ENCODE measurements around the gene DHRSX. TPM values are rescaled to one million over a fixed set of nuclear protein-coding genes. Genes with fewer than 3 reads are reported as not detected.
"Not testable (repeated sequence)": the region's sequence is repeated elsewhere in the genome, so short reads cannot be mapped to it uniquely, and the experiment has no call there.

The DHRSX gene
- total RNA-seq, 4 donors from 2014 or later, result 4.4 to 23.8 (median 11.3) TPM

DNA sequence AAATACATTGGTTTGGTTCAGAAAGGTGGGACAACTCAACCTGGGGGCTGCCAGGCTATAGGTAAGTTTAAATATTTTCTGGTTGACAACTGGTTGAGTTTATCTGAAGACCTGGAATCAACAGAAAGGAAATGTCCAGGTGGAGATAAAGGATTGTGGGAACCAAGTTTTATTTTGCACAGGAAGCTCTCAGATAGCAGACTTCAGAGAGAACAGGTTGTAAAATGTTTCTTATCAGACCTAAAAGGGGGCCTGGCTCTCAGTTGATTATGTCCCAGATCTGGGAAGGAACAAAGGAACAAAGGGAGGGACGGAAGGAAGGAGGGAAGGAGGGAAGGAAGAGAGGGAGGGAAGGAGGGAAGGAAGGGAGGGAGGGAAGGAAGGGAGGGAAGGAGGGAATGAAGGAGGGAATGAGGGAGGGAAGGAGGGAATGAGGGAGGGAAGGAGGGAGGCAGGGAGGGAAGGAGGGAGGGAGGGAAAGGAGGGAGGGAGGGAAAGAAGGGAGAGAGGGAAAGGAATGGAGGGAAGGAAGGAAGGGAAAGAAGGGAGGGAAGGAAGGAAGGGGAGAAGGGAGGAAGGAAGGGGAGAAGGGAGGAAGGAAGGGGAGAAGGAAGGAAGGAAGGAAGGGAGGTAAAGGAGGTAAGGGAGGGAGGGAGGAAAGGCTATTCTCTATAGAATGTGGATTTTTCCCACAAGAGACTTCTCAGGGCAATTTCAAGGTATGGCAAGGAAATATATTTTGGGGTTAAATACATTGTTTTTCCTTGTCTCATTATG lies 186.7 kb downstream of the DHRSX start:
- Histone ChIP-seq H3K4me3 (no peak overlapping the region), H3K36me3 (no peaks in the 10 kb centered on the region), H3K27ac (no peak overlapping the region), H3K9me3 (no peaks in the 10 kb centered on the region), H3K27me3 (no peaks in the 10 kb centered on the region), H3K4me1 (no peaks in the 10 kb centered on the region)
- intact Hi-C loops (cut with DNase I; ENCODE audit: low total_unique reads), result no loop called here
- DNase-seq, result no peak
- TF ChIP-seq POLR2A (IDR thresholded peaks at IDR 0.05), result no peak
- TF ChIP-seq, protein P1, sequence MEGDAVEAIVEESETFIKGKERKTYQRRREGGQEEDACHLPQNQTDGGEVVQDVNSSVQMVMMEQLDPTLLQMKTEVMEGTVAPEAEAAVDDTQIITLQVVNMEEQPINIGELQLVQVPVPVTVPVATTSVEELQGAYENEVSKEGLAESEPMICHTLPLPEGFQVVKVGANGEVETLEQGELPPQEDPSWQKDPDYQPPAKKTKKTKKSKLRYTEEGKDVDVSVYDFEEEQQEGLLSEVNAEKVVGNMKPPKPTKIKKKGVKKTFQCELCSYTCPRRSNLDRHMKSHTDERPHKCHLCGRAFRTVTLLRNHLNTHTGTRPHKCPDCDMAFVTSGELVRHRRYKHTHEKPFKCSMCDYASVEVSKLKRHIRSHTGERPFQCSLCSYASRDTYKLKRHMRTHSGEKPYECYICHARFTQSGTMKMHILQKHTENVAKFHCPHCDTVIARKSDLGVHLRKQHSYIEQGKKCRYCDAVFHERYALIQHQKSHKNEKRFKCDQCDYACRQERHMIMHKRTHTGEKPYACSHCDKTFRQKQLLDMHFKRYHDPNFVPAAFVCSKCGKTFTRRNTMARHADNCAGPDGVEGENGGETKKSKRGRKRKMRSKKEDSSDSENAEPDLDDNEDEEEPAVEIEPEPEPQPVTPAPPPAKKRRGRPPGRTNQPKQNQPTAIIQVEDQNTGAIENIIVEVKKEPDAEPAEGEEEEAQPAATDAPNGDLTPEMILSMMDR (IDR thresholded peaks at IDR 0.05), result no peak

DNA sequence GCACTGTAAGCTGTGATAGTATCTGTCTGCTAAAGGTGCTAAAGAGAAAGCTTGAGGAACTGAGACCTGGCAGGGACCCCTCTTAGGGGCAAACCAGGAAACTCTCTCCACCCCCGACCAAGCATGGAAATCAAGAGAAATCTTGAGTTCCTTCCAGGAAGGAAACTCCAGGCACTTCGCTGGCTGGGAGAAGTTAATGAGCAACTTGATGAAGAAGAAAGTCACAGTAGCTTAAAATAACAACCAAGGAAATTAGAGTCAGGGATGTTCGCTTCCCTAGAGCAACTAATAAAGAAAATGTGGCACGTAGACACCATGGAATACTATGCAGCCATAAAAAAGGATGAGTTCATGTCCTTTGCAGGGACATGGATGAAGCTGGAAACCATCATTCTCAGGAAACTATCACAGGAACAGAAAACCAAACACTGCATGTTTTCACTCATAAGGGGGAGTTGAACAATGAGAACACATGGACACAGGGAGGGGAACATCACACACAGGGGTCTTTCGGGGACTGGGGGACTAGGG lies 188.7 kb downstream of the DHRSX start:
- H3K36me3 ChIP-seq; H3K9me3 ChIP-seq; intact Hi-C loops (cut with DNase I; ENCODE audit: low total_unique reads); H3K4me1 ChIP-seq; H3K27me3 ChIP-seq; H3K27ac ChIP-seq; DNase-seq; H3K4me3 ChIP-seq: not testable (repeated sequence)

DNA sequence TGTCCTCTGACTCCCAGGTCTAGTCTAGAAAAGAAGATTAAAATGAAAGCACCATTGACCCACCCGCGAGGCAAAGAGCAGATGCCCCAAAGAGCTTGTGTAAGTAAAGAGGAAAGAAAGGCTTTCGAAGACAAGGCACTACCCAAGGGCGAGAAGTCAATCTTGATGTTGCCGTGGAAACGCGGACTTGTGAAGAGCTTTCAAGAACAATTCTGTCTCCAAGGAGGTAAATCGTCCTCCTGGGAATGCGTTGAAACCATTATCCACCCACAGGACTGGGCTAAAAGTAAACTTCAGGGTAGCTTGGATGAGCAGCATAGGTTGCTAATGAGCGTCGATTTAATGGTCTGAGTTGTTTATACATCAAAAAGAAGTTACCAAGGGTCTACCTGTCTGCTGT lies 189.3 kb downstream of the DHRSX start:
- intact Hi-C loops (cut with DNase I; ENCODE audit: low total_unique reads), result no loop called here
- Histone ChIP-seq H3K27ac (no peak overlapping the region), H3K27me3 (no peaks in the 10 kb centered on the region), H3K4me1 (no peaks in the 10 kb centered on the region), H3K9me3 (no peaks in the 10 kb centered on the region), H3K4me3 (no peak overlapping the region), H3K36me3 (no peaks in the 10 kb centered on the region)
- no peak for DNase-seq
- TF ChIP-seq, protein P1 (IDR thresholded peaks at IDR 0.05), result no peak
- TF ChIP-seq POLR2A (IDR thresholded peaks at IDR 0.05), result no peak

DNA sequence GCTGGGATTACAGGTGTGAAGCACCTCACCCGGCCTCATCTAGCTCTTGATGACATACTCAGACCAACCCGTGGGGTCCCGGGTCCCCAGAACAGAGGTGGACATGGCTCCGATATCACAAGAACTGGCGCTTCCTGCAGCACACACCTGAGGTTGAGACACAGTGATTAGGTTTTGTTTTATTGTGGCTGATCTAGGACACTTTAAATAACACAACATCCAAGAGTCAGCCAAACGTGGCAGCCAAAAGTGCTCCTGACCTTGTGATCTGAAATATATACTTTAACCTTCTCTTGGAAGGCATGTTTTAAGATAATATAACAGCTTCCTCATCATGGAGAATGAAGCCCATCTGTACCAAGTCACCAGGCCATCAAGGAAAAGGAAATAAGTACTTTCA lies 198.9 kb downstream of the DHRSX start:
- Histone ChIP-seq H3K4me3 (no peak overlapping the region), H3K4me1 (no peaks in the 10 kb centered on the region), H3K36me3 (no peaks in the 10 kb centered on the region), H3K27ac (no peak overlapping the region), H3K27me3 (no peaks in the 10 kb centered on the region), H3K9me3 (no peaks in the 10 kb centered on the region)
- intact Hi-C loops (cut with DNase I; ENCODE audit: low total_unique reads), result no loop called here
- TF ChIP-seq, protein P1 (IDR thresholded peaks at IDR 0.05), result no peak
- TF ChIP-seq POLR2A (IDR thresholded peaks at IDR 0.05), result no peak
- DNase-seq, result no peak

DNA sequence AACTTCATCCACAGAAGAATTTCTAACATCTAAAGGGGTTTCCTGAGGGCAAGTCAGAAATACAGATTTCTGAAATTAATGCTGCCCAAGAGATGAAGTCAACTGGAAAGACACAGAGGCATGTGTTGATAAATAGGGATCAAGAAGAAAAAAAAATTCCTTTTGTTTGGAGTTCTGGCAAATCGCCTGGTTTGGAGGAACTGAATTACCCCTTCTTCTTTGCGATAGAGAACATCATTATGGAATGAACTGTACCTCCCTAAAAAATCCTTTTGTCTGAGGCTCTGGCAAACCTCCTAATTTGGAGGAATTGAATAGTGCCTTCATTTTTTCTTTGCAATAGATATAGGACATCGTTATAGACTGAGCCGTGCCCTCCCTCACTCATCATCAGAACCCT lies 200.9 kb downstream of the DHRSX start:
- Histone ChIP-seq H3K27me3 (no peaks in the 10 kb centered on the region), H3K4me1 (no peaks in the 10 kb centered on the region), H3K4me3 (no peak overlapping the region), H3K36me3 (no peaks in the 10 kb centered on the region), H3K9me3 (no peaks in the 10 kb centered on the region), H3K27ac (no peak overlapping the region)
- intact Hi-C loops (cut with DNase I; ENCODE audit: low total_unique reads), result no loop called here
- TF ChIP-seq, protein P1 (IDR thresholded peaks at IDR 0.05), result no peak
- TF ChIP-seq POLR2A (IDR thresholded peaks at IDR 0.05), result no peak
- no peak for DNase-seq
